Mesendoderm (in vitro differentiated cells): ENCODE measurements around the gene SUCO.

Experiments used
- DNase-seq: peaks from one replicate; pipeline ENCODE4 v3.0.0; 2013
- H2AK5ac ChIP-seq: 2 replicates; pipeline ENCODE4 v1.6.1; 2013; ENCODE audit warnings: low read length, inconsistent platforms
- H2BK120ac ChIP-seq: 2 replicates; pipeline ENCODE4 v1.6.1; 2013; ENCODE audit warnings: low read depth, mild to moderate bottlenecking, low read length, moderate library complexity, mixed read lengths
- H2BK15ac ChIP-seq: replicated peaks from 2 replicates; pipeline ENCODE4 v1.6.1; 2013; ENCODE audit warnings: low read depth, mild to moderate bottlenecking, moderate library complexity
- H2BK5ac ChIP-seq: 2 replicates; pipeline ENCODE4 v1.6.1; 2013; ENCODE audit warnings: low read length, inconsistent platforms
- H3K18ac ChIP-seq: 2 replicates; pipeline ENCODE4 v1.6.1; 2013; ENCODE audit warnings: mild to moderate bottlenecking, low read length, mixed read lengths
- H3K23ac ChIP-seq: one replicate; pipeline ENCODE4 v1.6.1; 2013; ENCODE audit warnings: low read length
- H3K27ac ChIP-seq: 2 replicates; pipeline ENCODE4 v1.5.1; 2013; ENCODE audit warnings: low read depth, mild to moderate bottlenecking, inconsistent platforms, low read length, moderate library complexity
- H3K27me3 ChIP-seq: 2 replicates; pipeline ENCODE4 v1.6.1; 2013; ENCODE audit warnings: low read length, control low read depth, mild to moderate bottlenecking, inconsistent platforms; ENCODE audit not compliant: insufficient read depth, poor library complexity
- H3K36me3 ChIP-seq: 2 replicates; pipeline ENCODE4 v1.6.1; 2013; ENCODE audit warnings: low read length, inconsistent platforms; ENCODE audit not compliant: control insufficient read depth, insufficient read depth
- H3K4ac ChIP-seq: one replicate; pipeline ENCODE4 v1.6.1; 2013; ENCODE audit warnings: low read depth, mild to moderate bottlenecking, low read length, moderate library complexity
- H3K4me1 ChIP-seq: 2 replicates; pipeline ENCODE4 v1.6.1; 2013; ENCODE audit warnings: low read depth, low read length, inconsistent platforms; ENCODE audit not compliant: control insufficient read depth
- H3K4me2 ChIP-seq: 2 replicates; pipeline ENCODE4 v1.6.1; 2013; ENCODE audit warnings: low read length
- H3K4me3 ChIP-seq: 2 replicates; pipeline ENCODE4 v1.5.1; 2013; ENCODE audit warnings: mild to moderate bottlenecking, low read length
- H3K56ac ChIP-seq: one replicate; pipeline ENCODE4 v1.6.1; 2013; ENCODE audit warnings: low read length
- H3K79me1 ChIP-seq: 2 replicates; pipeline ENCODE4 v1.6.1; 2013; ENCODE audit warnings: low read length, inconsistent platforms
- H3K79me2 ChIP-seq: 2 replicates; pipeline ENCODE4 v1.6.1; 2013; ENCODE audit warnings: mild to moderate bottlenecking, low read length; ENCODE audit not compliant: control insufficient read depth, insufficient read depth
- H3K9ac ChIP-seq: 2 replicates; pipeline ENCODE4 v1.6.1; 2013; ENCODE audit warnings: low read length, inconsistent platforms
- H4K5ac ChIP-seq: one replicate; pipeline ENCODE4 v1.6.1; 2013; ENCODE audit warnings: low read length
- H4K8ac ChIP-seq: one replicate; pipeline ENCODE4 v1.6.1; 2013; ENCODE audit warnings: low read depth, mild to moderate bottlenecking, control low read depth, low read length, moderate library complexity
- WGBS: extraction: QIAGEN DNeasy Blood & Tissue Kit; methylation state at CpG from one replicate; pipeline ENCODE4 v1.1.7; 2013; ENCODE audit warnings: low lambda C conversion rate, missing lambda C conversion rate; ENCODE audit not compliant: insufficient coverage; ENCODE audit errors: extremely low coverage; 5-methylcytosine and 5-hydroxymethylcytosine counted together

The SUCO gene

DNA sequence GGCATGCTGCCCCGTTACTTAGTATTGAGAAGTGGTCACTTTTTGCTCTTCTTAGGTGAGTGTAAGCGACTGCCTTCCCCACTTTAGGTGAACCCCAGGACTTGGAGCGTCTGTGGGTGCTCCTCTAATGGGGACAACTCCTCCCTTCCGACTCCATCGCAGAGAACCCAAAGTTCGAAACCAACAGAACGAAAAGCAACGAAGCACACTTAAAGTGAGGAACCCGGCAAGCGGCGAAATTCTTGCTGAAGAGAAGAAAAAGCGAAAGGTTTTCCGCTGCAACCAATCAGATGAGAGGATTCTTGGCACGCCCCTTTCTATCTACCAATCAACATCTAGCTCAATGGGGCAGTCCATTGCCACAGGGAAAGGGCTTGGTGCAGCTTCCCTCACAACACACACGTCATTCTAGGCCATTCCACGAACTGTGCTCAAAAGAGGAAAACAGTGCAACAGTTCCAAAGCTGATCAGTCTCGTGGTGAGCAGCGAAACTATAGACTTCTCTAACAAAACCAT, 709 bp upstream of the SUCO start:
- Histone ChIP-seq H3K23ac (no peak overlapping the region), H3K4ac (no peak overlapping the region), H3K79me2 (peaks cover 28% of the 10 kb centered on the region), H4K5ac (peak overlapping the region; percentile 64), H3K56ac (peak overlapping the region; percentile 97), H3K27me3 (no peaks in the 10 kb centered on the region), H3K4me3 (peak overlapping the region; percentile 66), H3K4me1 (peaks cover 3% of the 10 kb centered on the region), H2BK120ac (no peak overlapping the region), H3K36me3 (no peaks in the 10 kb centered on the region), H2AK5ac (no peak overlapping the region), H3K27ac (peak overlapping the region; percentile 51), H2BK15ac (no peak overlapping the region), H3K4me2 (peak overlapping the region; percentile 74), H3K79me1 (peaks cover 7% of the 10 kb centered on the region), H3K18ac (peak overlapping the region; percentile 94), H3K9ac (peak overlapping the region; percentile 78), H2BK5ac (peak overlapping the region; percentile 70), H4K8ac (no peak overlapping the region)
- DNase-seq, result peak; percentile 99
- WGBS, result no CpG with 5 or more reads among the region's 18 CpGs

- WGBS, result no CpG with 5 or more reads among the region's 23 CpGs
- Histone ChIP-seq H3K56ac (peak overlapping the region; percentile 93), H3K27ac (peak overlapping the region; percentile 87), H3K27me3 (no peaks in the 10 kb centered on the region), H3K79me2 (peaks cover 35% of the 10 kb centered on the region), H3K18ac (peak overlapping the region; percentile 32), H2BK120ac (no peak overlapping the region), H3K9ac (peak overlapping the region; percentile 95), H3K4me2 (peak overlapping the region; percentile 75), H4K8ac (no peak overlapping the region), H3K4ac (peak overlapping the region; percentile 25), H2AK5ac (no peak overlapping the region), H4K5ac (no peak overlapping the region), H3K79me1 (peaks cover 7% of the 10 kb centered on the region), H2BK5ac (peak overlapping the region; percentile 44), H3K4me1 (peaks cover 3% of the 10 kb centered on the region), H3K23ac (no peak overlapping the region), H3K4me3 (peak overlapping the region; percentile 88), H2BK15ac (no peak overlapping the region), H3K36me3 (no peaks in the 10 kb centered on the region)
- peak; percentile 59 for DNase-seq
These were observed 682 bp downstream of the SUCO start for GRCh38 chr1:172533513-172534151.

GRCh38 chr1:172536256-172536655, 3.3 kb downstream of the SUCO start:
- no peak overlapping the region for H2BK120ac ChIP-seq
- H3K4me1 ChIP-seq, result peaks cover 5% of the 10 kb centered on the region
- H3K27me3 ChIP-seq, result no peaks in the 10 kb centered on the region
- WGBS, result no CpG with 5 or more reads among the region's 3 CpGs
- H3K56ac ChIP-seq, result no peak overlapping the region
- no peak overlapping the region for H3K23ac ChIP-seq
- peaks cover 7% of the 10 kb centered on the region for H3K79me1 ChIP-seq
- H4K8ac ChIP-seq, result no peak overlapping the region
- no peak overlapping the region for H3K18ac ChIP-seq
- no peaks in the 10 kb centered on the region for H3K36me3 ChIP-seq
- no peak overlapping the region for H4K5ac ChIP-seq
- H3K4me3 ChIP-seq, result no peak overlapping the region
- H3K4ac ChIP-seq, result no peak overlapping the region
- no peak overlapping the region for H3K9ac ChIP-seq
- no peak overlapping the region for H2BK15ac ChIP-seq
- no peak overlapping the region for H3K27ac ChIP-seq
- no peak for DNase-seq
- peaks cover 46% of the 10 kb centered on the region for H3K79me2 ChIP-seq
- no peak overlapping the region for H2AK5ac ChIP-seq
- H3K4me2 ChIP-seq, result no peak overlapping the region
- no peak overlapping the region for H2BK5ac ChIP-seq

GRCh38 chr1:172537366-172537765, 4.4 kb downstream of the SUCO start:
- H3K36me3 ChIP-seq, result no peaks in the 10 kb centered on the region
- H3K23ac ChIP-seq, result no peak overlapping the region
- peaks cover 10% of the 10 kb centered on the region for H3K79me1 ChIP-seq
- no peak overlapping the region for H3K9ac ChIP-seq
- H3K4me2 ChIP-seq, result no peak overlapping the region
- DNase-seq, result no peak
- H3K4me1 ChIP-seq, result peaks cover 6% of the 10 kb centered on the region
- H2BK5ac ChIP-seq, result no peak overlapping the region
- H4K8ac ChIP-seq, result no peak overlapping the region
- no peak overlapping the region for H3K4ac ChIP-seq
- no CpG with 5 or more reads among the region's 2 CpGs for WGBS
- H2BK120ac ChIP-seq, result no peak overlapping the region
- no peak overlapping the region for H3K18ac ChIP-seq
- no peak overlapping the region for H4K5ac ChIP-seq
- peaks cover 55% of the 10 kb centered on the region for H3K79me2 ChIP-seq
- no peaks in the 10 kb centered on the region for H3K27me3 ChIP-seq
- H3K27ac ChIP-seq, result no peak overlapping the region
- H3K4me3 ChIP-seq, result no peak overlapping the region
- H2AK5ac ChIP-seq, result no peak overlapping the region
- no peak overlapping the region for H3K56ac ChIP-seq
- H2BK15ac ChIP-seq, result no peak overlapping the region

DNA sequence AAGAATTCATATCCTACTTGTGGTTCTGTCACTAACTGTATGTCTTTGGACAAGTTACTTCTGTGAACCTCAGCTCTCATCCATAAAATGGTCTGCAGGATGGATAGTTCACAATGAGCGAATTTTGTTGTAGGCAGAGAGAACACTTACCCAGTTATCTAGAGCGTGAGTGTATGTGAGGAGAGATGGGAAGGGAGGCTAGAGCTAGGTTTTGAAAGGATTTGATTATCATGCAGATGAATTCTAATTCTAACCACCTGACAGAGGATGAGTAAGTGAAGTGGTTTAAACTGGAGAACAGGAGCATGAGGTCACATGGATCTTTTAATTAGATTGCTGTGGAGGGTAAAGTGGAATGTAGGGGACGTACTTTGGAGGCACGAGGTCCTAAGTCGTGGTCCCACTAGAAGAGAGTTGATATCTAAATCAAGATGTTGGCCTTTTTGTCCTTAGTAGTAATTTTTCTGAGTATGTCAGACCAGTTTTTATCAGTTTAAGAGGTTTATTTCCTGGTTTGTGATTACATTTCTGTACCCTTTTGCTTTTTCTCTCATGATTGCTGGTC, 5.0 kb downstream of the SUCO start:
- Histone ChIP-seq H3K4ac (no peak overlapping the region), H3K27me3 (no peaks in the 10 kb centered on the region), H2BK120ac (no peak overlapping the region), H3K18ac (peak overlapping the region; percentile 51), H4K8ac (no peak overlapping the region), H2BK15ac (no peak overlapping the region), H3K56ac (no peak overlapping the region), H3K9ac (no peak overlapping the region), H3K79me2 (peaks cover 58% of the 10 kb centered on the region), H4K5ac (no peak overlapping the region), H3K79me1 (peaks cover 11% of the 10 kb centered on the region), H3K36me3 (no peaks in the 10 kb centered on the region), H2AK5ac (no peak overlapping the region), H3K4me1 (peaks cover 8% of the 10 kb centered on the region), H3K27ac (no peak overlapping the region), H3K4me3 (no peak overlapping the region), H2BK5ac (no peak overlapping the region), H3K23ac (no peak overlapping the region), H3K4me2 (no peak overlapping the region)
- peak; percentile 89 for DNase-seq
- WGBS, result no CpG with 5 or more reads among the region's 5 CpGs
